GM18526 (cell line): ENCODE data around the gene GLP2R.

Source experiments
- POLR2A ChIP-seq: IDR thresholded peaks from 3 replicates; pipeline ENCODE4 v1.6.1; 2011; ENCODE audit not compliant: insufficient read length; ENCODE audit errors: extremely low read depth

The GLP2R gene

GRCh38 chr17:9825641-9826150, at the start of gene GLP2R:
TSS of gene GLP2R (plus strand) at chr17:9825924. CDS start at chr17:9826064, 140 bp downstream.
- TF ChIP-seq POLR2A = no peak

- TF ChIP-seq POLR2A = no peak
These were observed 48.8 kb upstream of the GLP2R start for GRCh38 chr17:9776911-9777310.

GRCh38 chr17:9780552-9780951, 45.2 kb upstream of the GLP2R start:
- TF ChIP-seq POLR2A = no peak

- TF ChIP-seq POLR2A = no peak
These were observed 42.7 kb upstream of the GLP2R start for GRCh38 chr17:9783050-9783449.

- TF ChIP-seq POLR2A = no peak
These were observed 41.2 kb upstream of the GLP2R start for GRCh38 chr17:9784544-9784943.

- TF ChIP-seq POLR2A = no peak
These were observed 37.1 kb upstream of the GLP2R start for GRCh38 chr17:9788601-9789000.

- TF ChIP-seq POLR2A = no peak
These were observed 35.4 kb upstream of the GLP2R start for GRCh38 chr17:9790316-9790715.

GRCh38 chr17:9790889-9791876, 34.5 kb upstream of the GLP2R start, which contains the start of gene DHRS7C:
TSS of gene DHRS7C (minus strand) at chr17:9791592. CDS start at chr17:9791284, 308 bp downstream.
- no peak for TF ChIP-seq POLR2A

GRCh38 chr17:9792181-9792840, 33.4 kb upstream of the GLP2R start:
- TF ChIP-seq POLR2A = no peak

GRCh38 chr17:9798008-9798407, 27.7 kb upstream of the GLP2R start:
- TF ChIP-seq POLR2A = no peak

GRCh38 chr17:9798724-9799123, 27.0 kb upstream of the GLP2R start:
- no peak for TF ChIP-seq POLR2A

- TF ChIP-seq POLR2A = no peak
These were observed 24.2 kb upstream of the GLP2R start for GRCh38 chr17:9801505-9801904.

GRCh38 chr17:9802294-9802693, 23.4 kb upstream of the GLP2R start:
- no peak for TF ChIP-seq POLR2A

- no peak for TF ChIP-seq POLR2A
These were observed 23.0 kb upstream of the GLP2R start for GRCh38 chr17:9802697-9803096.

GRCh38 chr17:9805769-9806168, 20.0 kb upstream of the GLP2R start:
- TF ChIP-seq POLR2A = no peak

GRCh38 chr17:9806699-9807098, 19.0 kb upstream of the GLP2R start:
- no peak for TF ChIP-seq POLR2A
